Duodenal mucosa (tissue), 2 donors: ENCODE measurements around the gene PICK1.
"Not testable (repeated sequence)": the region's sequence is repeated elsewhere in the genome, so short reads cannot be mapped to it uniquely, and the experiment has no call there.

Experiments used
- H3K27ac ChIP-seq: one replicate; pipeline ENCODE4 v1.7.0; 2013; ENCODE audit warnings: low read depth, low read length
- H3K27me3 ChIP-seq, 2 donors: one replicate each; pipeline ENCODE4 v1.7.0; 2013; ENCODE audit warnings: low read length in 2 of 2, control low read depth in 1 of 2; ENCODE audit not compliant: insufficient read depth in 2 of 2, control insufficient read depth in 1 of 2
- H3K36me3 ChIP-seq, 2 donors: one replicate each; pipeline ENCODE4 v1.7.0; 2013; ENCODE audit warnings: low read length in 2 of 2, control low read depth in 1 of 2; ENCODE audit not compliant: insufficient read depth in 2 of 2, control insufficient read depth in 1 of 2
- H3K4me1 ChIP-seq, 2 donors: one replicate each; pipeline ENCODE4 v1.7.0; 2013; ENCODE audit warnings: low read length in 2 of 2, control low read depth in 1 of 2; ENCODE audit not compliant: insufficient read depth in 2 of 2, control insufficient read depth in 1 of 2
- H3K4me3 ChIP-seq, 2 donors: one replicate each; pipeline ENCODE4 v1.7.0; 2013; ENCODE audit warnings: low read length in 2 of 2, low read depth in 1 of 2
- H3K9ac ChIP-seq, 2 donors: one replicate each; pipeline ENCODE4 v1.7.0; 2013; ENCODE audit warnings: low read length in 2 of 2, low read depth in 1 of 2
- H3K9me3 ChIP-seq, 2 donors: one replicate each; pipeline ENCODE4 v1.7.0; 2013; ENCODE audit warnings: low read length in 2 of 2, control low read depth in 1 of 2; ENCODE audit not compliant: control insufficient read depth in 1 of 2

PICK1 gene

GRCh38 chr22:38118747-38119146 is 61.5 kb downstream of the PICK1 start:
- H3K27ac ChIP-seq, H3K27me3 ChIP-seq, H3K9ac ChIP-seq, H3K4me3 ChIP-seq, H3K36me3 ChIP-seq, H3K9me3 ChIP-seq: not testable (repeated sequence)
- H3K4me1 ChIP-seq, result peaks cover 0 to 11% of the 10 kb centered on the region in 2 donors

GRCh38 chr22:38120359-38121110 is 63.3 kb downstream of the PICK1 start:
- Histone ChIP-seq H3K4me3 (no peak overlapping the region), H3K9me3 (no peaks in the 10 kb centered on the region), H3K27ac (no peak overlapping the region), H3K27me3 (no peaks in the 10 kb centered on the region), H3K4me1 (peaks cover 0 to 5% of the 10 kb centered on the region in 2 donors), H3K9ac (no peak overlapping the region), H3K36me3 (peaks cover 0 to 8% of the 10 kb centered on the region in 2 donors)

GRCh38 chr22:38122616-38123015 is 65.4 kb downstream of the PICK1 start:
- H3K27me3 ChIP-seq, result no peaks in the 10 kb centered on the region
- H3K4me3 ChIP-seq, result no peak overlapping the region
- H3K9me3 ChIP-seq, result no peaks in the 10 kb centered on the region
- no peak overlapping the region for H3K27ac ChIP-seq
- no peak overlapping the region for H3K9ac ChIP-seq
- peaks cover 0 to 5% of the 10 kb centered on the region in 2 donors for H3K4me1 ChIP-seq
- peaks cover 0 to 17% of the 10 kb centered on the region in 2 donors for H3K36me3 ChIP-seq

- H3K9ac ChIP-seq, result no peak overlapping the region
- no peak overlapping the region for H3K27ac ChIP-seq
- H3K36me3 ChIP-seq, result peaks cover 0 to 21% of the 10 kb centered on the region in 2 donors
- no peak overlapping the region for H3K4me3 ChIP-seq
- H3K27me3 ChIP-seq, result no peaks in the 10 kb centered on the region
- no peaks in the 10 kb centered on the region for H3K9me3 ChIP-seq
- H3K4me1 ChIP-seq, result peaks cover 0 to 5% of the 10 kb centered on the region in 2 donors
These were observed 67.2 kb downstream of the PICK1 start for GRCh38 chr22:38124236-38124974.

- H3K4me3 ChIP-seq, result no peak overlapping the region
- H3K27me3 ChIP-seq, result no peaks in the 10 kb centered on the region
- H3K27ac ChIP-seq, result no peak overlapping the region
- no peaks in the 10 kb centered on the region for H3K9me3 ChIP-seq
- H3K36me3 ChIP-seq, result peaks cover 0 to 26% of the 10 kb centered on the region in 2 donors
- no peak overlapping the region for H3K9ac ChIP-seq
- H3K4me1 ChIP-seq, result peaks cover 0 to 2% of the 10 kb centered on the region in 2 donors
These were observed 67.9 kb downstream of the PICK1 start for GRCh38 chr22:38125038-38125610.
